Activated naive CD8-positive, alpha-beta T cell treated with anti-CD3 and anti-CD28 coated beads, Interleukin-2, amount 50 U/mL, for 24 hours (primary cell): ENCODE data around the gene SMTNL2.

Experiments used
- ATAC-seq: fragments of 150-1000 bp; cut with Tn5 transposase; one replicate; pipeline ENCODE4 v1.10.0; 2021
- DNase-seq: peaks from one replicate; pipeline ENCODE4 v3.0.0; 2021
- H3K27ac Mint-ChIP-seq: one replicate; pipeline ENCODE4 v1.8.0; 2021; ENCODE audit warnings: mild to moderate bottlenecking, mixed read lengths
- H3K27me3 Mint-ChIP-seq: one replicate; pipeline ENCODE4 v1.8.0; 2021; ENCODE audit warnings: mixed read lengths
- H3K36me3 Mint-ChIP-seq: one replicate; pipeline ENCODE4 v1.8.0; 2021; ENCODE audit warnings: low read depth, mixed read lengths
- H3K4me1 Mint-ChIP-seq: one replicate; pipeline ENCODE4 v1.8.0; 2021; ENCODE audit warnings: mixed read lengths
- H3K4me3 Mint-ChIP-seq: one replicate; pipeline ENCODE4 v1.8.0; 2021; ENCODE audit warnings: mild to moderate bottlenecking, moderate library complexity, mixed read lengths
- H3K9me3 Mint-ChIP-seq: one replicate; pipeline ENCODE4 v1.8.0; 2021; ENCODE audit warnings: mixed read lengths

The SMTNL2 gene

DNA sequence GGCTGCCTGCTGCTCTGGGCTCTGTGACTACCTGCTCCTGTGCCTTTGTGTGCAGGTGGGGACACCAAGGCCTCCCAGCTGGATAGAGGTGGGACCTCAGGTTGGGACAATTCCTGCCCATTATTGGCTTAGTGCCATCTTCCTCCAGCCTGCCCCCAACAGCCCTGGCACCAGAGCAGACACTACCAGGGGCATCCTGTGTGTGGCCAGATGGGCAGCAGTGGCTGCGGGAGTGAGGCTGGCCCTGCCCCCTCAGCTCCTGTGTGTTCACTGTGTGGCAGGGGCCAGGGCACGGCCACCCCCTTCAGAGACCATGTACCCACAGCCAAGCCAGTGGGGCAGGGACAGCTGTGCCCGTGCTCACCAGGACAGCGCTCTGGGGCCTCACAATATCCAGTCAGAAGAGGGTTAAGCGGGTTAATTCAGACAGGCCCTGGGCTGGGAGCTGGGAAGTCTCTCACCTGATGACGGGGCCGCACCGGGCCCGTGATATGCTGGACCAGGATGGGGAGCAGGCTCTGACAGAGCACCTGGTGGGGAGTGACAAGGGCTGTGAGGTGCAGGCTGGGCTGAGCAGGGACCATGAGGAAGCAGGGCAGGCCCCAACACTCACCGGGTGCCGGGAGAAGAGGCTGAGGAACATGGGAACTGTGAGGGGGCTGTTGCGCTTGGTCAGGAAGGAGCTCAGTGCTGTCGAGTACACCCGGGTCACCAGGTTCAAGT, 42.2 kb upstream of the SMTNL2 start:
- Mint-ChIP-seq H3K4me3 (no peak overlapping the region), H3K4me1 (no peaks in the 10 kb centered on the region), H3K27me3 (no peaks in the 10 kb centered on the region), H3K36me3 (peaks cover 12% of the 10 kb centered on the region), H3K27ac (no peak overlapping the region), H3K9me3 (no peaks in the 10 kb centered on the region)
- ATAC-seq (no peak), DNase-seq (no peak)

GRCh38 chr17:4542726-4543191, 41.6 kb upstream of the SMTNL2 start:
- H3K4me3 Mint-ChIP-seq: no peak overlapping the region
- no peaks in the 10 kb centered on the region for H3K27me3 Mint-ChIP-seq
- ATAC-seq: no peak
- no peaks in the 10 kb centered on the region for H3K9me3 Mint-ChIP-seq
- H3K4me1 Mint-ChIP-seq: no peaks in the 10 kb centered on the region
- no peak overlapping the region for H3K27ac Mint-ChIP-seq
- H3K36me3 Mint-ChIP-seq: peaks cover 10% of the 10 kb centered on the region
- no peak for DNase-seq

GRCh38 chr17:4543557-4544026, 40.7 kb upstream of the SMTNL2 start:
- Mint-ChIP-seq H3K27ac (no peak overlapping the region), H3K4me1 (no peaks in the 10 kb centered on the region)
- no peak for DNase-seq

DNA sequence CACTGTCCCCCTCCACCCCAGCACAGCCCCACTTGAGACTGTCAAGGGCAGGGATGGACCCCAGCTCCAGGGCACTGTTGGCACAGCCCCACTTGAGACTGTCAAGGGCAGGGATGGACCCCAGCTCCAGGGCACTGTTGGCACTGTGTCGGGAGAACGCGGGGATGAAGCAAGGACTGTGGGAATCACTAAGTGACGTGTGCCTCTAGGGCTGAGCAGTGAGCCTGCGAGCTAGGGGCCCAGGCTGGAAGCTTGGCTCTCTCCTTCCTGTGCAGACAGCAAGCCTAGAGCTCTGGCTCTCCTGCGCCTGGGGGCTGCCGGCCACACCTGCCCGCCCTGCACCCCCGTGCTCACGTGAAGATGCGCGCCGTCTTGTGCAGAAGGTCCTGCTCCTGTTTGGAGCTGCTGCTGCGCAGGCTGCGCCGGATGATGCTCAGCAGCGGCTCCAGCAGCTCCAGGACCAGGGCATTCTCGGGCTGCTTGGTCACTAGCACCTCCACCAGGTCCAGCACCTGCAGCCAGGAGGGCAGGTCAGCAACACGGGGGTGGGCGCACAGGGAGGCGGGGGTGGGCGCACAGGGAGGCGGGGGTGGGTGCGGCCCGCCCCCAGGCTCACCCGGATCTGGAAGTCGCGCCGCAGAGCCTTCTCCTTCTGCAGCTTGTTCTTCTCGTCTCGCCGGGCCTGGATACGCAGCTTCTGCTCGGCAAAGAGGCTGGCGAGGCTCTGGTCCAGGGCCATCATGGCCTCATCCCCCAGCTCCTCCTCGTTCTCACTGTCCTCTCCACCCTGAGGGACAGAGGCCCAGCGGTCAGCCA, 40.0 kb upstream of the SMTNL2 start:
- no peak overlapping the region for H3K4me3 Mint-ChIP-seq

More at GRCh38 chr17:4543557-4544026, 40.7 kb upstream of the SMTNL2 start:
- ATAC-seq: no peak
- H3K4me3 Mint-ChIP-seq: no peak overlapping the region
- H3K36me3 Mint-ChIP-seq: peaks cover 10% of the 10 kb centered on the region
- H3K27me3 Mint-ChIP-seq: no peaks in the 10 kb centered on the region
- no peaks in the 10 kb centered on the region for H3K9me3 Mint-ChIP-seq

DNA sequence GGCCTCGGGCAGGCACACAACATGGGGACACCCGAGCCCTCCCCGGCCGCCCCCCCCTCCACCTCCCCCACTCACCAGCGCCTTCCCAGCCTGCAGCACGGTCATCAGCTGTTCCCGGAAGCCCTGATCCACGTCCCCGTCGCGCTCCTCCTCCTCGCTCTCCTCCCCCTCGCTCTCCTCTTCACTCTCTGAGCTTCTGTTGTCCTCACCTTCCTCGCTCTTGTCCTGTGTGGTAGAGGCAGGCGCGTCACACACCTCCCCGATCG, 39.4 kb upstream of the SMTNL2 start:
- H3K9me3 Mint-ChIP-seq: no peaks in the 10 kb centered on the region
- no peak overlapping the region for H3K27ac Mint-ChIP-seq
- no peak for DNase-seq
- no peaks in the 10 kb centered on the region for H3K27me3 Mint-ChIP-seq
- ATAC-seq: no peak
- H3K4me1 Mint-ChIP-seq: no peaks in the 10 kb centered on the region
- peaks cover 13% of the 10 kb centered on the region for H3K36me3 Mint-ChIP-seq
- no peak overlapping the region for H3K4me3 Mint-ChIP-seq

More for the DNA sequence above, 40.0 kb upstream of the SMTNL2 start:
- Mint-ChIP-seq H3K4me1 (no peaks in the 10 kb centered on the region), H3K27me3 (no peaks in the 10 kb centered on the region), H3K9me3 (no peaks in the 10 kb centered on the region), H3K27ac (no peak overlapping the region), H3K36me3 (peaks cover 13% of the 10 kb centered on the region)
- no peak for ATAC-seq
- no peak for DNase-seq

DNA sequence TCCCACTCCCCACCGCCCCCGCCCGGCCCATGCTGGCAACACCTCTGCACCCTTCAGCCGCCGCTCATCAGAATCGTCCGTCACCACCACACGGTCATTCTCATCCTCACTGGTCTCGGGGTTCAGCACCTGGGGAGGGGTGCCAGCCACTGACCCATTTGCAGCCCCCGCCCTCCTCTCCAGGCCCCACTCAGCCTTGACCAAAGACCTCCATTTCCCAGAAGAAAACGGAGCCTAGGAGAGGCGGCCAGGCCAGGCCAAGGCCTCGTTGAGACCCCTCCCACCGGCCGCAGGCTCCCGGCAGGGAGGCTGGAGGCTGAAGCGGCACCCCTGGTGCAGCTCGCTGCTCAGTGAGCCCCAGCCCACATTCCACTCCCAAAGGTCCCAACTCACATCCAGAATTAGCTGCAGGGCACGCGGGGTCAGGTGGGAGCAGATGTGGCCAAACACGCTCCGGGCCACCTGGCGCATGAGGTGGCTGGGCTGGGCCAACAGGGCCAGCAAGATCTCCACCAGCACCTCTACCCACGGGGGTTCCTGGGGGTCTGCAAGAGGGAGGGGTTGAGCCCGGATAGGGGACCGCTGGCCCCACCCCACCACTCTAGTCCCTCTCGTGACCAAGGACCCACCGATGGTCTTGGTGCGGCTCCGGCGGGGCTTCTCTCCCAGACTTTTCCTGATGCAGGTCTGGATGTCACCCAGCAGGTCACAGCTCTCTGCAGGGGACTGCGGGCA, 38.9 kb upstream of the SMTNL2 start:
- peaks cover 13% of the 10 kb centered on the region for H3K36me3 Mint-ChIP-seq

DNA sequence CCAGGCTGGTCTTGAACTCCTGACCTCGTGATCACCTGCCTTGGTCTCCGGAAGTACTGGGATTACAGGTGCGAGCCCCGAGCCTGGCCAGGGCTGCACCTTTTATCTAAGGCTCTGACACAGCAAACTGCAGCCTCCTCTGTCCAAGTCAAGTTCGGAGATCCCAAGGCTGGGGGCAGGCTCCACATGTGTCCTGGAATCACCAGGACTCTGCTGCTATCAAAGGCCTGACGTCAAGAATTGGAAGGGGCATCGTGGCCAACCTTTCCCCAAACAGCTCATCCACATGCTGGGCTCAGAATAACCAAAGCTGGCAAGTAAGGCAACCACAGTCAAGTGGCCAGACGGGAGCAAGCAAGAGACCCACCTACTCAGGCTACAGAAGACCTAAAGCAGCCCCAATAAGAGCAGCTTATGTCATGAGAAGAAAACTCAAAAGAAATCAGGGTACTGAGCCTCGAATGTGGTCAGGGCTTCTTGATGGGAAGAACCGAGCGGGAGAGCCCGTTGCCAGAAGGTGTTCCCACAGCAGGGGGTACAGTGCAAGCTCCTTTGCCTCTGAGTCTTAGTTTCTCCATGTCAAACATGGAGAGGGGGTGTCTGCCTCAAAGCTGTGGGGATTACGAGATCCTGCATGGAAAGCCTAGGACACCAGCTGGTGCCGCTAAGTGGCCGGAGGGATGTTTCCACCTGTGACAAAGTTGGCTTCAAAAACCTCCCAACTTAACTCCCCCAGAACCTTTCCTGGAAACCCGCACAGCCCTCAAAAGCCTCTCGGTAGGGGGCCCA, 37.0 kb upstream of the SMTNL2 start:
- no peaks in the 10 kb centered on the region for H3K9me3 Mint-ChIP-seq
- no peak for DNase-seq
- ATAC-seq: no peak
- H3K27me3 Mint-ChIP-seq: no peaks in the 10 kb centered on the region
- no peak overlapping the region for H3K27ac Mint-ChIP-seq
- peaks cover 3% of the 10 kb centered on the region for H3K4me1 Mint-ChIP-seq
- H3K36me3 Mint-ChIP-seq: peaks cover 26% of the 10 kb centered on the region
- no peak overlapping the region for H3K4me3 Mint-ChIP-seq

More for the DNA sequence above, 38.9 kb upstream of the SMTNL2 start:
- H3K4me3 Mint-ChIP-seq: no peak overlapping the region
- ATAC-seq (no peak), DNase-seq (no peak)
- H3K4me1 Mint-ChIP-seq: no peaks in the 10 kb centered on the region
- no peaks in the 10 kb centered on the region for H3K9me3 Mint-ChIP-seq
- H3K27ac Mint-ChIP-seq: no peak overlapping the region
- H3K27me3 Mint-ChIP-seq: no peaks in the 10 kb centered on the region

GRCh38 chr17:4548061-4548461, 36.3 kb upstream of the SMTNL2 start:
- Mint-ChIP-seq H3K4me3 (no peak overlapping the region), H3K36me3 (peaks cover 27% of the 10 kb centered on the region), H3K27ac (no peak overlapping the region), H3K9me3 (no peaks in the 10 kb centered on the region), H3K4me1 (peaks cover 3% of the 10 kb centered on the region), H3K27me3 (no peaks in the 10 kb centered on the region)
- ATAC-seq (no peak), DNase-seq (no peak)

DNA sequence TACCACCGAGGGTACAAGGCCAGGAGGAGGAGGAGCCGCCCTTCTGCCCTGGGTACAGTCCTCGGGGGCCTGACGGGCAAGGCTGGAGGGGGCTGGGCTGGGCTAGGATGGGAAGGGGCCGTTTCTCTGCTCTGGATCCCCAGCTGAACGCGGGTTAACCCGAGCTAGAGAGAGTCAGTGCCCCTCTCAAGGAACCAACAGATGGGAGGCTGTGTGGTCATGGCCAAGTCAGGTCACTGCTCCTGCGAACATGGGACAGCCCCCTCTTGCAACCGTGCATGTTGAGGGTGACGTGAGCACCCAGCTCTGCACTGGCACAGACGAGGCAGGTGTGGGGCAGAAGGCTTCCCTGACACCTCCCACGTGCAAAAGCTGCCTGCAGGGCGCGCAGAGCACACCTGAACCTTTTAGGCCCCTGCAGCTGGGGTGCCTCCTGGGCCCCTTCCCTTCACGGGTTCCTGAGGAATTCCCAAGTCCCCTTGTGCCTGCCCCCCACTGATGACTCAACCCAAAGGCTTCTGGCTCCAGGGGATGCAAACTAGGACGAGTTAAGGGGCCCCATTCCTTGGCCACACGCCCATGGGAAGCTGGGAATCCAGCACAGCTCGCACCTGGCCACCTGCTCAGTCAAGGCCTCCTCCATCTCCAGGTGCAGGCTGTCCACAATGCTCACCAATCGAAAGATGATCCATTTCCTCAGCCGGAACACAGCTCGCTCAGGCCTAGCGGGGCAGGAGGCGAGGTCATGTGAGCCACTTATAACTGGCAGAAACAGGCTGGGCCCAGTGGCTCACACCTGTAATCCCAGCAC, 35.4 kb upstream of the SMTNL2 start:
- no peak overlapping the region for H3K4me3 Mint-ChIP-seq
- no peak overlapping the region for H3K27ac Mint-ChIP-seq
- no peaks in the 10 kb centered on the region for H3K9me3 Mint-ChIP-seq
- H3K4me1 Mint-ChIP-seq: peaks cover 9% of the 10 kb centered on the region
- no peak for DNase-seq
- H3K27me3 Mint-ChIP-seq: no peaks in the 10 kb centered on the region
- H3K36me3 Mint-ChIP-seq: peaks cover 30% of the 10 kb centered on the region
- no peak for ATAC-seq

DNA sequence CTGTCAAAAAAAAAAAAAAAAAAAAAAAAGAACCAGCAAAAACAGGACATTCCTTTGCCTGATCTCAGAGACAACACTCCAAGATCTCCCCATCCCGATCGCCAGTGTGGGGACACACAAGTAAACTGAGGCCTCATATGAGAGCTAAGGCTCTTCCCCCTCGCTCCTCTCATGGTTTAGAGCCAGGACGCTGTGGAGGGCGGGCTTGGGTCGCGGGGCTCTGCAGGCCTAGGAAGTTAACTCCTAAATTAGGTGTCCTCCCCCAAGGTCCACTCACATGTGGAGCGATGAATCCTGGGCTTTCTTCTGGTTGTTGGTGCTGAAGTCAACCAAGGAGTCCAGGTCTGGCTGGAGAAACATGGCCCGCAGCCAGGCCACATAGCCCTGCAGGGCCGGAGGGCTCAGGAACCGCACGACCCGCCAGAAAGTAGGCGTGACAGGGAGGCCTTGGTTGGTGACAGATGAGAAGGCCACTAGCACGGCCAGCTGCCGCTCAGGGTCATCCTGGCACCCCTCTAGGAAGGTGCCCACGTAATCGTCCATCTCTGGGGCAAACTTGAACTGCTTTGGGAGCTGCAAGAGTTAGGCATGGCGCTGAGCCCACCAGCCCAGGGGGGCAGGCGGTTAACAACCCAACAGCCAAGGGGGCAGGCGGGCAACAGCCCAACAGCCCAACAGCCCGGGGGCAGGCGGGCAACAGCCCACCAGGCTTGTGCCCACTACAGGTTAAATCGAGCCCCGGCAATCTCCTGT, 34.4 kb upstream of the SMTNL2 start:
- no peak overlapping the region for H3K4me3 Mint-ChIP-seq
- no peaks in the 10 kb centered on the region for H3K9me3 Mint-ChIP-seq
- peaks cover 17% of the 10 kb centered on the region for H3K4me1 Mint-ChIP-seq
- H3K36me3 Mint-ChIP-seq: peaks cover 36% of the 10 kb centered on the region
- DNase-seq: no peak
- H3K27ac Mint-ChIP-seq: no peak overlapping the region
- no peak for ATAC-seq
- H3K27me3 Mint-ChIP-seq: no peaks in the 10 kb centered on the region

DNA sequence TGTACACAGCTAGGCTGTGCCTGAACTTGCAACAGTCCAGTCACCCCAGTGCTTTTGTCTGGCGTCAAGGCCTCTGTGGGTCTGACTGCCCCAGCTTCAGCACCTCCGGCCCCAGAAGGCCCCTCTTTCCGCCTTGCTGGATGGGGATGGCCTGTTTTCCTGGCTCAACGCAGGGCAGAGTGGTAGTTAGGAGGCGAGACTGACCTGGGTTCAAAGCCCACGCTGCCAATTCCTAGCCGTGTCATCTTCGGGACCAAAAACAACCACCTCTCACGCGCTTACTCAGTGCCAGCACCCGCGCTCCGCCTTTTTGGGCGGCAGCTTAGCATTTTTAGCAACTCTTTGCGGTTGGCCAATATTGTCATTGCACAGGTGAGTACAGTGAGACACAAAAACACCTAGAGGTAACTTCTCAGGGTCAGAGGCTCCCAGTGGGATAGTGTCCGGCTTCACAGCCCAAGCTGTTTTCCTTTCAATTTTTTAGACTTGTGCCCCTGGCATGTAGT, 33.7 kb upstream of the SMTNL2 start:
- no peak for DNase-seq
- H3K27ac Mint-ChIP-seq: no peak overlapping the region
- H3K9me3 Mint-ChIP-seq: no peaks in the 10 kb centered on the region
- H3K27me3 Mint-ChIP-seq: no peaks in the 10 kb centered on the region
- H3K4me1 Mint-ChIP-seq: peaks cover 21% of the 10 kb centered on the region
- H3K4me3 Mint-ChIP-seq: no peak overlapping the region
- H3K36me3 Mint-ChIP-seq: peaks cover 36% of the 10 kb centered on the region
- no peak for ATAC-seq

- H3K4me1 Mint-ChIP-seq: peaks cover 27% of the 10 kb centered on the region
- DNase-seq: no peak
- H3K4me3 Mint-ChIP-seq: no peak overlapping the region
- H3K36me3 Mint-ChIP-seq: peaks cover 36% of the 10 kb centered on the region
- H3K9me3 Mint-ChIP-seq: no peaks in the 10 kb centered on the region
- no peak overlapping the region for H3K27ac Mint-ChIP-seq
- peak; percentile 12 for ATAC-seq
- no peaks in the 10 kb centered on the region for H3K27me3 Mint-ChIP-seq
Observed at GRCh38 chr17:4551141-4551540, 33.2 kb upstream of the SMTNL2 start.
